H1 (cell line): Measurements from ENCODE around the gene SUSD1. TPM values are rescaled to one million over a fixed set of nuclear protein-coding genes. Genes with fewer than 3 reads are reported as not detected.

ENCODE experiments used
- polyA plus RNA-seq, 7 experiments: library from polyadenylated mRNA; depleted of rRNA in 3 of 7; stranded (reverse) in 5 of 7; unstranded in 2 of 7; fragments of >200 nt in 5 of 7; fragments of 200-250 nt in 2 of 7; gene quantifications; 1 replicate in 5 of 7; 2 replicates in 1 of 7; 4 replicates in 1 of 7; pipeline versions ENCODE4 v1.2.1 to v1.2.3, GENCODE V29; 2011 to 2013; ENCODE audit warnings: missing spikeins in 2 of 7, mixed read lengths in 2 of 7
- small RNA-seq: library from polyadenylated mRNA; stranded (forward); fragments of <200 nt; extraction: miRNeasy Mini kit (QIAGEN cat#:217004); gene quantifications from one replicate; pipeline ENCODE3, GENCODE V24; 2013; ENCODE audit not compliant: insufficient read depth
- total RNA-seq: library from RNA; stranded (reverse); fragmentation: NEBNext Ultra II Directional; extraction: Animal tissue kit (Norgen Biotek cat#: 25700); gene quantifications from 2 replicates; pipeline ENCODE4 v1.2.1, GENCODE V29; 2021

The SUSD1 gene
- total and polyA plus RNA-seq, 2 of the 8 experiments (the other 6 are each of a cell fraction or from before 2014, with no cell fraction given), result 2.8 to 7.2 TPM

Small RNA genes lying within 50 kb of the gene (small RNA-seq; reads per million reads assigned to genes)
- gene RF00019 (not detected), gene RNU6-710P (not detected), gene RNU6-855P (not detected)

Other genes with a start within 250 kb of the SUSD1 start
- 104 and 124 TPM in 2 replicates for gene PTBP3, start 158.3 kb upstream of the SUSD1 start, total RNA-seq
- gene PTBP3, start 158.3 kb upstream of the SUSD1 start, polyA plus RNA-seq (2011; rRNA removed), result 51.0 and 87.8 TPM in 2 replicates
- gene HSDL2, start 204.8 kb upstream of the SUSD1 start, total RNA-seq, result 15.4 and 16.4 TPM in 2 replicates
- gene HSDL2, start 204.8 kb upstream of the SUSD1 start, polyA plus RNA-seq (2011; rRNA removed), result 3.1 and 6.6 TPM in 2 replicates